AG09319 (cell line): ENCODE results near the gene INSIG1.

ENCODE experiments used
- DNase-seq: peaks from one replicate; pipeline ENCODE4 v3.0.0-alpha.2; 2010; ENCODE audit warnings: low read depth; ENCODE audit errors: extremely low read depth
- CTCF ChIP-seq: IDR thresholded peaks from 2 replicates; pipeline ENCODE4 v1.5.1; 2011; ENCODE audit warnings: low read depth, mild to moderate bottlenecking, inconsistent platforms, low read length, moderate library complexity

INSIG1 gene

GRCh38 chr7:155357573-155358041, 59.9 kb downstream of the INSIG1 start:
- TF ChIP-seq CTCF: no peak
- no peak for DNase-seq

- TF ChIP-seq CTCF: no peak
- DNase-seq: no peak
These were observed 60.6 kb downstream of the INSIG1 start for GRCh38 chr7:155358066-155358947.

- DNase-seq: no peak
- no peak for TF ChIP-seq CTCF
These were observed 61.5 kb downstream of the INSIG1 start for GRCh38 chr7:155358948-155359712.
